ENCODE measurements around the gene FBXO3. TPM values are rescaled to one million over a fixed set of nuclear protein-coding genes. Genes with fewer than 3 reads are reported as not detected.

Gene FBXO3
- total RNA-seq, 1 experiment from 2014 or later, result 27.2 TPM

GRCh38 chr11:33753304-33753967, 20.9 kb downstream of the FBXO3 start:
- Histone ChIP-seq H3K9me2 (ENCODE audit: insufficient read depth) (no peaks in the 10 kb centered on the region), H3K4me2 (ENCODE audit: low read length) (no peak overlapping the region), H3K27ac (ENCODE audit: low read depth, low read length) (no peak overlapping the region), H3K79me2 (ENCODE audit: insufficient read depth, low read length) (no peaks in the 10 kb centered on the region), H3K4me1 (ENCODE audit: control insufficient read depth in 1 of 2, insufficient read depth in 2 of 2, low read length in 2 of 2) (no peaks in the 10 kb centered on the region), H3K9me3 (ENCODE audit: control insufficient read depth in 1 of 2, insufficient read depth in 1 of 2, low read depth in 1 of 2, low read length in 2 of 2) (no peaks in the 10 kb centered on the region), H3K27me3 (ENCODE audit: insufficient read depth, low read length) (no peaks in the 10 kb centered on the region), H3K4me3 (replicated peaks in 1 of 2; ENCODE audit: low read depth in 1 of 2, low read length in 2 of 2) (no peak overlapping the region), H3K36me3 (ENCODE audit: control insufficient read depth in 1 of 2, insufficient read depth in 2 of 2, low read length in 2 of 2) (peaks cover 9 to 10% of the 10 kb centered on the region in 2 experiments; a peak in 2 of 4 replicates), H2AFZ (ENCODE audit: low read depth, low read length, poor library complexity, severe bottlenecking) (no peak overlapping the region), H4K20me1 (ENCODE audit: insufficient read depth) (no peaks in the 10 kb centered on the region), H3K9ac (ENCODE audit: low read length) (no peak overlapping the region)
- RAD21 ChIA-PET (ENCODE audit: low non-redundant PET in 1 of 2, low total read pairs in 2 of 2, uncharacterized antibody in 2 of 2, unreplicated experiment in 2 of 2), result no interaction called here
- DNase-seq (ENCODE audit: low read depth, low spot score), result no peak
- TF ChIP-seq MAX (IDR thresholded peaks at IDR 0.05), result no peak
- intact Hi-C loops (cut with micrococcal nuclease), result no loop called here
- CTCF ChIA-PET, result interaction anchor here (2.8 kb wide), 1 partner anchor 11 kb away, joined by 16 read pairs; no protein-coding TSS in a partner anchor
- ATAC-seq, result no peak
- POLR2A ChIA-PET, result interaction anchor here (1.2 to 1.4 kb wide), 2 partner anchors 8 to 9 kb away, joined by 3 read pairs; no protein-coding TSS in a partner anchor
- BruUV-seq (replicated peaks), result no TSS peak

- BruUV-seq (replicated peaks), result no TSS peak
- intact Hi-C loops (cut with micrococcal nuclease), result no loop called here
- H2AFZ ChIP-seq (ENCODE audit: low read depth, low read length, poor library complexity, severe bottlenecking), result no peak overlapping the region
- H3K36me3 ChIP-seq (ENCODE audit: control insufficient read depth in 1 of 2, insufficient read depth in 2 of 2, low read length in 2 of 2), result peaks cover 5 to 12% of the 10 kb centered on the region in 2 experiments; a peak in 2 of 4 replicates
- H4K20me1 ChIP-seq (ENCODE audit: insufficient read depth), result no peaks in the 10 kb centered on the region
- RAD21 ChIA-PET (ENCODE audit: low non-redundant PET in 1 of 2, low total read pairs in 2 of 2, uncharacterized antibody in 2 of 2, unreplicated experiment in 2 of 2), result no interaction called here
- H3K4me1 ChIP-seq (ENCODE audit: control insufficient read depth in 1 of 2, insufficient read depth in 2 of 2, low read length in 2 of 2), result no peaks in the 10 kb centered on the region
- no peak overlapping the region for H3K4me2 ChIP-seq (ENCODE audit: low read length)
- ATAC-seq (no peak), DNase-seq (ENCODE audit: low read depth, low spot score) (no peak)
- no peak overlapping the region for H3K27ac ChIP-seq (ENCODE audit: low read depth, low read length)
- no peaks in the 10 kb centered on the region for H3K9me3 ChIP-seq (ENCODE audit: control insufficient read depth in 1 of 2, insufficient read depth in 1 of 2, low read depth in 1 of 2, low read length in 2 of 2)
- no peak overlapping the region for H3K9ac ChIP-seq (ENCODE audit: low read length)
- POLR2A ChIA-PET, result no interaction called here
- CTCF ChIA-PET, result interaction anchor here (0.8 kb wide), 1 partner anchor 9 kb away, joined by 4 read pairs; no protein-coding TSS in a partner anchor
- H3K79me2 ChIP-seq (ENCODE audit: insufficient read depth, low read length), result no peaks in the 10 kb centered on the region
- no peaks in the 10 kb centered on the region for H3K27me3 ChIP-seq (ENCODE audit: insufficient read depth, low read length)
- H3K9me2 ChIP-seq (ENCODE audit: insufficient read depth), result no peaks in the 10 kb centered on the region
- TF ChIP-seq EGR1 (IDR thresholded peaks at IDR 0.05; ENCODE audit: low read depth) (no peak), ELF1 (IDR thresholded peaks at IDR 0.05; ENCODE audit: borderline replicate concordance, low read depth) (no peak), POLR2AphosphoS5 (IDR thresholded peaks at IDR 0.05; ENCODE audit: low read depth, low read length) (no peak), CBX3 (IDR thresholded peaks at IDR 0.05; ENCODE audit: low read depth) (no peak), EZH2 (IDR thresholded peaks at IDR 0.05) (no peak), ZFX (IDR thresholded peaks at IDR 0.05) (no peak), RAD21 (IDR thresholded peaks at IDR 0.05; ENCODE audit: low read depth) (no peak), SRF (IDR thresholded peaks at IDR 0.05; ENCODE audit: low read depth) (no peak)
- H3K4me3 ChIP-seq (replicated peaks in 1 of 2; ENCODE audit: low read depth in 1 of 2, low read length in 2 of 2), result no peak overlapping the region
Measured at GRCh38 chr11:33751878-33752277, 22.4 kb downstream of the FBXO3 start.
